HG03139 (cell line): Measurements from ENCODE around the gene AGMO.

ENCODE experiments used
- ATAC-seq: cut with Tn5 transposase; IDR thresholded peaks from one replicate; pipeline ENCODE4 v1.9.1; 2021; ENCODE audit not compliant: unreplicated experiment

AGMO gene

DNA sequence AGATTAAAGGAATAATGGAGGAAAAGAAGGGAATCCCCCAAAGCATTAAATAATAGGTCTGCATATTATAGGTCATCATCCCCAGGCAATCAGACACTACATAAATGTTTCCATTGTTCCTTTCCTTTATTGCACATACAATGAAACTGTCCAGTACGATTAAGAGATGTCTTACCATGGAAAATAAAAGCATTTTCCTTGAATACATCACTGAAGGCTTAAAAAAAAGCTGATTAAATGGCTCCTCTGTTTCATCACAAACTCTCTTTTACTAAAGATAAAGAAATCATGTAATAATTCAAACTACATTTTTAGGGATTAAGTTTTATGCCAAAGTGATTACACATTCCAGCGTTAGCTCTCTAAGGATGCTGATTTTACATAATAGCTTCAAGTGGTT lies 316.0 kb downstream of the AGMO start:
- no peak for ATAC-seq

DNA sequence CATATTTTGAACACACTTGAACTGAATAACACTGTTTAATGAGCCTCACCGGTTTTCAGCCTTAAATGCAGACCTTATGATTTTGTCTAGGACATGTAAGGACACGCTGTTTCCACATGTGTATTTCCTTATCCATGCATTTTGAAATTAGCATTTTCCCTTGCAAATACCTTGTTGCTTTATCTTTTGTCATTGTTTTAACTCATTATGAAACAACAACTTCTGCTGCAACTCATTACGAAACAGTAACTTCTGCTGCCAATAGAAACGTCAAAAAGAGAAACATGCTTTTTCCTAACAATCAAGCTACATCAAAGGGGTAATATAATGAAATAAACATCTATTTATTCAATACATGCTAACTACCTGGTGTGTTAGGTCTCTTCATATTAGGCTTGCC lies 322.0 kb downstream of the AGMO start:
- no peak for ATAC-seq

DNA sequence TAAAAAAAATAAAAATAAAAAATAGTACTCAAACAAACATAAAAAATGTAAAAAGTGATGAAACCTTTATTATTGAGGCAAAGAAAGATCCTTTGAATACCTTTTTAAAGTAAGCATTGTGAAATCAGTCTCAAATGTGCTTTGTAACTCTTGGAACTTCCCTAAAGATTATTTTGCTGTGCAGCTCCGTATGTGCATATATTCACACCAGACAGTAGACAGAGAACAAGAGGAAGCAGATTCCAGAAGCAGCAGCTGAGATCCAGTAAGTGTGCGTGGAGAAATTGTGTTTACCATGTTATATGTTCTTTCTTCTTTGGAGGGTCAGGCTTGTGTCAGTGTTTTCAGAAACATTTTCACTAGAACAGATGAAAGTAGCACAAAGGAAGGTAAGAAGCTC lies 324.9 kb downstream of the AGMO start:
- ATAC-seq, result no peak

DNA sequence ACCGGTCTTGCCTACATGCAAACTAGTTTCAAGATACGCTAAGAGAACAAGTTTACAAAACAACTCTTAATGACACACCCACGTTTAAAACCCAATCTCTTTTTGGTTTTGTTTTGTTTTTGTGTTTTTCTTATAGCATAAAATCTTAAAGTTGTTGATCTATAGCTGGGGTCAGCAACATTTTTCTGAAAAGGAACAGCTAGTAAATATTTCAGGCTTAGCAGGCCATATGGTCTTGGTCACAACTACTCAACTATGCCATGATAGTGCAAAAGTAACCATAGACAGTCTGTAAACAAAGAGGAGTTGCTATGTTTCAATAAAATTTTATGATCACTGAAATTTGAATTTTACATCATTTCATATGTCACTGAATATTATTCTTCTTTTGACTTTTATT lies 327.4 kb downstream of the AGMO start:
- ATAC-seq, result no peak

DNA sequence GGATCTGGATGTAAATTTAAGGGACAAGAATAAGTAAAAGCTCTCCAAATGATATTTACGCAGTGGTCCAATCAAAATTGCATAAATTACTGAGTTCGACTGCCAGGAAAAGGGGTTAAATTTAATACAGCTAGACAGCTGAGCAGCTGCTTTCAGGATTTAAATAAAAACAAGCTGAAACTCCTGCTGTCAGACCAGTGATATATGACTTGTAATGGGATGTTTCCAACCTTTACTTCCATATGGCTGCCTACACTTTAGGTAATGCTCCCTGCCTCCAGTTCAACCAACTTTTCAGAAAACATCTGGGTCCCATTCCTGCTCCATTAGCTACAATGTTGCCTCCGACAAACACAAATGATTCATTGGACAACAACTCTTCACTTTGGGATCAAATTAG lies 333.0 kb downstream of the AGMO start:
- ATAC-seq, result no peak

DNA sequence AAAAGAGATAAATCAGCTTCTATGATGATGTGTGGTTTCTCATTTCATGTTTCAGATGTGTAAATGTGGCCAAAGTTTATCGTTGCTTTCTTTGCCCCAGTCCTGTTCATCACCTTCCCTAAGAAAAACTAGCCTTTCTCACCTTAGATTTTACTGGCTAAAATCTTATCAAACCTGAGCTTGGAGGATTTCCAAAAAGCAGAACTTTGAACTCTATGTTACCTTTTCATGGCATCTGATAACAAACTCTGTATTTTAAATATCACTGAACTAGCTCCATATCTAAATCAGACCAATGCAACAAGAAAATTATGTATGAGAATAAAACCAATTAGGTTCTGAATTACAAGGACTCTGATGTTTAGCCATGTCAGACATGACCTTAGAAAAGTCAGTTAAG lies 335.8 kb downstream of the AGMO start:
- no peak for ATAC-seq

DNA sequence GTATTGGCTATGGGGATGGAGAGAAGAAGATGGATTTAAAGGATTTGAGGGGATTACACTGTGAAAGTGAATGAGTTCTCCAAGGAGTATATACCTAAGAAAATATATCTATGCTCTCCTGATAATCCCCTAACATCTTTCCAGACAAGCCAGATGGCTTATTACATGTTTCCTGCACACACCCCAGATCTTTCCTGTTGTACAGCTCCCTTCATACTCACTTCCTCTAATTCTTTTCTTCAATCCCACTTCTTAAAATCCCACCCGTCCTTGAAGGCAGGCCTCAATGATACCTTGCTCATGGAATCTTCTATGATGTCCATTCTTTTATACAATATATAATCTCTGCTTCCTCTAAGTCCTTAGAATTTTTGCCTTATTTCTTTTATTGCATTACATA lies 342.1 kb downstream of the AGMO start:
- ATAC-seq, result no peak

DNA sequence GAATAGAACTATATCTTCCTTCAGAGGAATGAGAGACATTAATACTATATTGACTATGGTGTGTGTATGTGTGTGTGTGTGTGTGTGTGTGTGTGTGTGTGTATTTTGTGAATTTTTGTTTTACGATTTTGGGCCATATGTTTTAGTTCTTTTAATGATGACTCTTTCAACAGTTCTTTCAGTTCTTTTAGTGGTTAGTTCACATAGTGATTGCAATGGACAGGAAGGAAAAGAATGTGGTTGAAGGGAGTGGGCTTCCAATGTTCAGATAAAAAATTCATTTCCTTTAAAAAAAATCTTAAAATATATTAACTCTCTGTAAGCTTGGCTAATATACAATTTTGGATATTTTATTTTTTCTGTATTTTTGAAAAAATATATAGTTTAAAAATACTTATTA lies 343.6 kb downstream of the AGMO start:
- no peak for ATAC-seq

DNA sequence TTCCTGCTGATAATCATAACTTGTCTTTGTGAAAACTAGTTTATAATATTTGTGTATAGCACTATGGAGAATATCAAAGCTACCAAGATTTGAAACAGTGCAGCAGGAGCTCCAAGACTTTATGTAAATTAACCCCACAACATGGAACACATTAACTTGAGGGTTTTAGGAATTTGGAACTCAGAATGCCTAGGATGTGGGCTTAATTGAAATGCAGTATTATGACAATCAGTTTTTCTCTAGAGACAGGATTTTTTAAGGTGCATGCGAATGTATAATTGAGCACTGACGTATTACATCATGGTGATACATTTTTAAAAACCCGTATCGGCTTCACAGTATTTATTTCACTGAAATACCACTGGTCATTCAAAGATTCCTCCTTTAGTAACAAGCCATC lies 346.2 kb downstream of the AGMO start:
- ATAC-seq, result no peak

DNA sequence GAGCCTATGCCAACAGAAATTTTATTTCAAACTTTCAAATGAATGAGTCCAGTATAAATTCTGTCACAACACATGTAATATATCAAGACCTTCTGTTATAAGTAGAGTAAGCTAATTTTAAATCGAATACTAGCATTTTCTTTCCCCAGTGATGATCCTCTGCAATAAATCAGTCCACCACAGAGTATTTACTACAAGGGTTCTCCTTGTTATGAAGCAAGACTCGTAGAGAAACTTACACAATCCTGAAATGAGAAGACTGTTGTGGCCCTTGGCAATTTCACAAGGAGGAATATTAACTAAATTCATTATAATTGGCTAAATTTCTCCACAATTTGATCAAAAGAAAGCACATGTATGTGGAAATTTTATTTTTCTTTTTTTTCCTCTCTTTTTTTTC lies 346.8 kb downstream of the AGMO start:
- no peak for ATAC-seq

DNA sequence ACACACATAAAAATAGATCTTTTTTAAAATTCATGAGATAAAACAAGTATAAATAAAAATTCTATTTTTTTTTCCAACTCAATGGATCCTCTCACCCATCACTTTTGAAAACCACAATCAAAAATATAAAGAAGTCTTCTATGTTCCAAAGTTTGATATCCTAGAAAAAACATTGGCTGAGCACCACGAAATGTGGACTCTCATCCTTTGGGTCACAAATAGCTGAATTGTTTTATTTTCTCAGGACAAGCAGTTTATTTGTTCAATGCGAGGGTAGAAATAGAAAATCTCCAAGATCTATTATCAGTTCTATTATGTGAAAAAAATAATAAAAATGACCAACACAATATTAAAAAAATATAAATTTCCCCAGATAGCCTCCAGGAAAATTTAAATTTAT lies 348.7 kb downstream of the AGMO start:
- no peak for ATAC-seq

DNA sequence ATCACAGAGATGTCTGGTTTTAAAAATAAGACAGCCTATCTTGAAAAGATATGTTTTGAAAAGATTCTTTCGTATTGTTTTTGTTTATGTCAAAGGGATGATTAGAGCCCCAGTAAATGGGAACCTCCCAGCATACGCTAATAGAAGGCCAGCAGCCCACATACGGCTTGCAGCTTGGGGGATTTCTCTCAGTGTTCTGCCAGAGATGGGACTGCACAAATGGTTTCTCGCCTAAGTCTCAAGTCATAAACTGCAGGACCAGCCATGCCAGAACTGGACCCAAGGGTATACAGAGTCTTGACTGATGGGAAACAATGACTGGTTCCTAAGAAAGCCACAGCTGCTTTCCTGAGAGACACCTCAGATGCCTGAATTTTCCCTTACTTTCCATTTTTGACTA lies 352.4 kb downstream of the AGMO start:
- ATAC-seq, result no peak

DNA sequence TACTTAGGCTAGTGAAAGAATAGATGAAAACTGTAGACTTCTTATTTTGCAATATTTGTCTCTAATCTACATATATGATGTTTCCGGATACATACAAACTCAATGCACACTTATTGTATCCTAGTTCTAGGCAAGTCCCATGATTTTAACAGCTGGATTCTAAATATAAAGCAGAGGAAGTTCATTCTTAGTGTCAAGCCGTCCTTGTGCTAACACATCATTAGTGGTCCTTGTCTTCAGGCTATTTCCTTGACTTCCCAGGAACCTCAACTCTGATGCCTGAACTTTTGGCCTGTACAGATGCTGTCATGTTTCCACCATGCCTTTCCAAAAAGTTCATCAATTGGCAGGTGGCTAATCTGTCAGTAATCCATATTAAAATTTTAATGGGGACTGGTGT lies 357.4 kb downstream of the AGMO start:
- no peak for ATAC-seq

DNA sequence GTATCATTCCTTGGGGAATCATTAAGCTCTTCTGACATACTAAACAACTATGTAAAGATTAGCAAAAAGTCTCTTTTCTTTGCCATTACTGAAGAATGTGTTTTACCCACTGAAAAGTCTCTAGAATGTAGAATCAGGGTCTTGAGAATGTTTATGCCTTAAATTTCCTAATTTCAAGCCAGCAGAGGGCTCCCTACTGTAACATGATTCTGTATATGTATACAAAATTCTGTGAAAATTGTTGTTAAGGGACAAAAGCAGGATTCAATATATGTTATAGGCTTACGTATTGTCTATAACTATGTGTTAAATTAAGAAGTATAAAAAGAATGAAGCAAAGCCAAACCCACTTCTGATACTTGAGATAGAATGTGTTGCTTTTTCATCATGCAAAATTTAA lies 362.3 kb downstream of the AGMO start:
- no peak for ATAC-seq

DNA sequence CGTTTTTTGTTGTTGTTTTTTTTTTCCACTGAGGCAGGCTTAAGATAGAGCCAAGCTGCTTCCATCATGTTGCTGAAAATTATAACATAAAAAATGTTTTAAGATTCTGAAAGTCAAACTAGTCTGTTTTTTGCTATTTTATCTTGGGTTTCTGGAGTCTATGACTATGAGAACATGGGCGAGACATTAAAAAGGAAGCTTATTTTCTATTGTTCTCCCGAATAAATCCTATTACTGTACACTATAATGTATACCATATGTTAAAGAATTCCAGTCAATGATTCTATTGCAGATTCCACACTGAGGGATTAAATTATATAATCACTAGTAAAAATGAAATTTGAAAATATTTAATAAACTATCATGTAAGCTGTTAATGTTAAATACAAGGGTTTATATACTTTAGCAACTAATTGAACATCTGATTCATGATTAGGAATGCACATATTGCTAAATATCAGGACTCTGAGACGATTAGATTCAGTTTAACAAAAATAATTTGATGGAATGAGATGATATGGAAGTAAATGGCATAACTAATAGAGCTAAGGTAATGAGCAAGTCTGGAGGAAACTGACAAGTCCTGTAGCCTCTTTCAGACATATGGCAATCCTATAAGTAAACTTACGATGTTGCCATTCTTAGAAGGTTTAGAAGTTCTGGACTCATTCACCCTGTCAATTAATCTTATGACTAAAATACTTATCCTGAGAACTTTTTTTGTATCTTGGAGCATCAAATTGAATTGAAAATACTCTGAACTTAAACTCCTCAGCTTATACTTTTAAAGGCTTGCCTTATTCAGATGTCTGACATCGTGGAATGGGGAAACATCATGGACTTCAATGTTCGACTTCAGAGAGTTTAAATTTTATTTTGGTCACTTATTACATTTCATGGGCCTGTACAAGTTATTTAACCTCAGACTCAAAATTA lies 364.5 kb downstream of the AGMO start:
- no peak for ATAC-seq

DNA sequence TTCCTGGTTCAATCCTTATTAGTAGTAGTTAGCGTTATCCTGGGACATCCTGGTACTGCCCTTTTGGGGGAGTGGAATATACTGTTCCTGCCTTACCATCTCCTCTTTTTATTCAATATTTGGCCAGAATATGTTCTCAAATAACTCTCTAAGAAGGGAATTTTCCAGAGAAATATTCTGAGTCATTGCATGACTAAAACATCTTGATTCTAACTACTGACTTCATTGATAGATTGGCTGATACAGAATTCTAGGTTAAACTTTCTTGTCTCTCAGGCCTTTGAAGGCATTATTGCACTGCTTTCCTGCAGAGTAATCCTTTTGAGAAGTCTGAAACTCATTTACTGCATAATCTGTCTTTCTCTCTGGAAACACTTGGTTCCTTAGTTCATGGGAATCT lies 383.8 kb downstream of the AGMO start:
- ATAC-seq, result no peak

DNA sequence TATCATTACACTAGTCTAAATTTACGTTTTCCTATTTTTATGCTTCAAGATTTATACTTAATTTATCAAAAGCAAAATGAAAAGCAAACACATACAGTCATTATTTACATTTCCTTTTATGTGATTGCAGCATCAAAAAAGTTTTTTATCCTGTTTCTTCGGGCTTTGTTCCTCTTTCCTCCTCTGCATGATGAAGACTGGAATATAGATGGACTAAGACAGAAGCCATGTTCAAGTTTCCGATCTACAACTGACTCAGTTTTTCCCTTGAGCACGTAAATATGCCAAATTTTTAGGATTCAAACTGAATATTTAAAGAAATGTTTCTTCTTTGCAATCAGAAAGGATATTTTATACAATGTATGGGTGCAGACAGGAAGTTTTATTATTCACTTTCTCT lies 385.7 kb downstream of the AGMO start:
- ATAC-seq, result no peak

DNA sequence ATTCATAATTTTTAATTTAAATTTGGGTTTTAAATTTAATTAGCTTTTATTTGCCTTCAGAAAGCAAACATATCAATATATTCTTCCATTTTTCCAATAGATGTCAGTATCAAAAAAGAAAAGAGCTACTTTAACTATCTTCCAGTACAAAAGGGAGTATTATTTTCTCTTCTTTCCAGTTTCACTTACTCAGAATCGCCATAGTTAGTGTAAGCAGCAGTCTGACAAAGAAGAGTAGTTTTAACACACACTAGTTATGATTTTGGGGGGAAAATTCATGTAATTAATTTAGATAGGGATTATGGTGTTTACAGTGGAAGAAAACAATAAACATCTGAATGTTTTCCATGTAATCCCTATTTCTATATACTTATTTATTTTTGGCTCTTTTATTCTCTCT lies 386.7 kb downstream of the AGMO start:
- no peak for ATAC-seq

DNA sequence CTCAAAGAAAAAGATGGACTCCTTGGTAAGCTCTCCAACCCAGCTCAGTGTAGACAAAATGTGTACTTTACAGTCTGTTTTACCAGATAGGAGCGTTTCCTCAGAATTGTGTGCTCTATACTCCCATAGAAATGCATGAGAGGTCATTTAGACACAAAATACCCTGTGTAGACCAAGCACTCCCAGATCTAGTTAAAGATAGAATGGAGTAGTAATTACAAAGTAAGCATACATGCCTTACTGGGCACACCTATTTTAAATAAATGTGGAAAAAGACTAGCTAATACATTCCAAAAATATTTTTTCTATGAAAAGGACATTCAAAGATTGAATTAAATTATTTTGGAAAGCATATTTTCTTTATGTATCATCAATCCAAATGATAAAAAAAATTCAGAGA lies 387.3 kb downstream of the AGMO start:
- no peak for ATAC-seq

DNA sequence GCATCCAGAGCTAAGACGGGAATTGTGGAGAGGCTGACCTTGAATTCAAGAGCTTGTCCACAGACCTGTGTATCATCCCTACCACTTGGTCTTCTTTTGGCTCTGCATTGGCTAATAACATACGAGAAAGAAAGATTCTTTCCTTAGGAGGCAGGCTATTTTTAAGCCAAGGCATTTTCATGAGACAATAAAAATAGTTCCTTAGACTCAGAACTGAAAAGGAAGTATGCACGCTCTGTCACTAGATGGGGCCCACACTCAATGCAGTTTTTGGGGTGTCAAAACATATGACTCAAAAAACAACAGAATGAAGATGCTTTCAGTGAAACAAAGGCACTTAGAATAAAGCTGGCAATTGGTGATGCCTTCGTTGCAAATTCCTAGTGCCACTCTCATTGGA lies 393.3 kb downstream of the AGMO start:
- ATAC-seq, result no peak

DNA sequence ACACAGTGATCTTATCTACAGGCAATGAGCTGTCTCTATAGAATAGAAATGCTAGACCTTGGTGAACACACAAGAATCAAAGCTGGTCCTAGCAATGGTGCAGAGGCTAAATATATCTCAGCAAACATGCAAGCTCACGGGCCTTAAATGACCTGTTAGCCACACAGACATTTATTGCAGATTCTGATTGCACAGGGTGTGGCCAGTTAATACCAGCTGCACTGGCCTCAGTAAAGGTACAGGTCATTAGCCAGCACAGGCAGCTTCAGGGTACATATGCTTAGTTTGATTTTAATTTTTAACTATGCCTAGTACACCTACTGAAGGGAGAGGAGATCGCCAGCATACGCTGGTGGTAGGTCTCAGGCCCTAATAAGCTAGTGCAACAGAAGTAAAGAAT lies 393.9 kb downstream of the AGMO start:
- no peak for ATAC-seq

DNA sequence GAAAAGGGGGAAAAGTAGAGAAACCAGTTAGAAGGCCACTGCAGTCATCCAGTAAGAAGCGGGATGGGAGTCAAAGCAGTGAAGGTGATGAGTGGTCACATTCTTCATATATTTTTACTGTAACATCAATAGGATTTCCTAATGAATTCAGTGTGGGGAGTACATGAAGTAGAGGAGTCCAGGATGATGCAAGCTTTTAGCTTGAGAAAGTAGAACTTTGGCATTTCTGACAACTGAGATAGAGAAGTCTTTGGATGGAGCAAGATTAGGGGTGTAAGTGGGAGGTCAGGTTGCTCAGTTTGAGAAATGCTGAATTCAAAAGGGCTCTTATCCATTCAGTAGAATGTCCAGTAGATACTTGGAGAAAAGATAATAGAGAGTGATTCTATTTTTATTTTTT lies 395.2 kb downstream of the AGMO start:
- no peak for ATAC-seq

DNA sequence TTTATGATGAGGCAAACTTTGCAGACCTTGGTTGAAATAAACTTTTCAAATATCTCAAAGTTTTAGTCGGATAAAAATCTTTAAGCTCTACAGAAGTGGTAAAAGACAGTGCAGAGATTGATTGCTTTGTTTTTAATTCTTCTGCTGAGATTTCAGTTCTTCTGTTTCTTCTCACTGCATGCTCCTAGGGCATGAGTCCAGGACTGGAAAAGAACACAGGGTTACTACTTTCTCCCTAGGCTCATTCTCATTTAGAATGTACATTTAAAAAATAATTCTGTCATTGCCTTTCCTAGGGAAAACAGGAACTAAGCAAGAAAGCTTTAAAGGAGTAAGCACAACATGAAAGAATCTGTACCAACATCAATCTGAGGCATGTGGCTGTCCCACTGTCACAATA lies 402.6 kb downstream of the AGMO start:
- no peak for ATAC-seq
